Measurements from ENCODE around the gene SPRR1A. TPM values are rescaled to one million over a fixed set of nuclear protein-coding genes. Genes with fewer than 3 reads are reported as not detected.

SPRR1A gene
- total RNA-seq, 5 donors from 2014 or later (not counting 1 experiment from before 2014, with no cell fraction given), result not detected

DNA sequence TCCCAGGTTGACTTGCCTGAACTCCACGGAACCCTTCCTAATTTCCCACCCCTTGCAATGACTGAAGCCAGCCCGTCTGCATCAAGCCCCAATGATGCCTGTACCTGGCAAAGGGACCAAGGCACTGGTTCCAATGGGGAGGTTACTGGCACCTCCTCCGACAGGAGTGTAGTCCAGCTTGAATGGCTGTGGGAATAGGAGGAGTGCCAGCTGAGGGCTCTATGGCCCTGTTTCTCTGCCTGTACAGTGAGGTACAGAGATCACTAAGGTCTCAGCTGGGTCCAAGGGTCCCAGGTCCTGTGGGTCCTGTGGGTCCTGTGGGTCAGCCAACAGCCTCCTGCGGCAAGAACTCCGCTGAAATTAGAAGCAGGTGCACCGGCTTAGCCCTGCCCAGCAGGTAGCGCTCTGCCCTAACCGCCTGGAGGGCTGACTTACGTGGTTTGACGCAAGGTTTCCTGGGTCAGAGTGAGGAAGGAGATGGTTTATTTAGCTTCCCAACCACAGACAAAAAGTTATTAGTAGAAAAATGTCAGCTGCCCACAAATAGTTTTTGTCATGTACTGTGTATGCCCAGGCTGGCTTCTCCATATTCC is 23.3 kb upstream of the SPRR1A start:
- no peak overlapping the region for H3K27ac ChIP-seq (ENCODE audit: low read length)
- H3K4me1 ChIP-seq (ENCODE audit: control insufficient read depth in 1 of 2, extremely low read depth in 1 of 2, insufficient read depth in 2 of 2, low read length in 2 of 2), result no peaks in the 10 kb centered on the region
- no peak for ATAC-seq (replicated peaks in 1 of 4)
- Mint-ChIP-seq H3K27me3 (peaks cover 6 to 20% of the 10 kb centered on the region in 2 donors), H3K9me3 (no peaks in the 10 kb centered on the region), H3K4me3 (no peak overlapping the region), H3K36me3 (no peaks in the 10 kb centered on the region), H3K27ac (no peak overlapping the region), H3K4me1 (no peaks in the 10 kb centered on the region)
- H3K27me3 ChIP-seq (replicated peaks in 1 of 2; ENCODE audit: control insufficient read depth in 2 of 2, extremely low read depth in 1 of 2, insufficient read depth in 2 of 2, low read length in 1 of 2), result peaks cover 0 to 3% of the 10 kb centered on the region in 2 experiments
- H3K36me3 ChIP-seq (ENCODE audit: control insufficient read depth in 2 of 2, extremely low read depth in 1 of 2, insufficient read depth in 1 of 2, low read length in 1 of 2), result no peaks in the 10 kb centered on the region
- no peaks in the 10 kb centered on the region for H3K9me3 ChIP-seq
- POLR2A ChIA-PET, result no interaction called here
- CTCF ChIA-PET, result no interaction called here
- no peak for DNase-seq
- H3K4me3 ChIP-seq (ENCODE audit: control insufficient read depth in 1 of 2, extremely low read depth in 1 of 2, low read length in 1 of 2), result no peak overlapping the region
- WGBS (ENCODE audit: insufficient coverage), result 92% methylated on average over 4 of the region's 10 CpGs

- ChIA-PET CTCF (no interaction called here), POLR2A (no interaction called here)
- H3K27me3 ChIP-seq (replicated peaks in 1 of 2; ENCODE audit: control insufficient read depth in 2 of 2, extremely low read depth in 1 of 2, insufficient read depth in 2 of 2, low read length in 1 of 2), result peaks cover 0 to 5% of the 10 kb centered on the region in 2 experiments
- Mint-ChIP-seq H3K27me3 (peaks cover 10 to 25% of the 10 kb centered on the region in 2 donors), H3K36me3 (no peaks in the 10 kb centered on the region), H3K9me3 (no peaks in the 10 kb centered on the region), H3K4me1 (no peaks in the 10 kb centered on the region), H3K27ac (no peak overlapping the region), H3K4me3 (no peak overlapping the region)
- DNase-seq, result no peak
- WGBS (ENCODE audit: insufficient coverage), result 92% methylated on average over 5 of the region's 7 CpGs
- H3K9me3 ChIP-seq, result no peaks in the 10 kb centered on the region
- H3K36me3 ChIP-seq (ENCODE audit: control insufficient read depth in 2 of 2, extremely low read depth in 1 of 2, insufficient read depth in 1 of 2, low read length in 1 of 2), result no peaks in the 10 kb centered on the region
- no peak overlapping the region for H3K4me3 ChIP-seq (ENCODE audit: control insufficient read depth in 1 of 2, extremely low read depth in 1 of 2, low read length in 1 of 2)
- ATAC-seq (replicated peaks in 1 of 4), result no peak
- H3K27ac ChIP-seq (ENCODE audit: low read length), result no peak overlapping the region
- H3K4me1 ChIP-seq (ENCODE audit: control insufficient read depth in 1 of 2, extremely low read depth in 1 of 2, insufficient read depth in 2 of 2, low read length in 2 of 2), result no peaks in the 10 kb centered on the region
Observed at GRCh38 chr1:152961226-152961891, 22.5 kb upstream of the SPRR1A start.

DNA sequence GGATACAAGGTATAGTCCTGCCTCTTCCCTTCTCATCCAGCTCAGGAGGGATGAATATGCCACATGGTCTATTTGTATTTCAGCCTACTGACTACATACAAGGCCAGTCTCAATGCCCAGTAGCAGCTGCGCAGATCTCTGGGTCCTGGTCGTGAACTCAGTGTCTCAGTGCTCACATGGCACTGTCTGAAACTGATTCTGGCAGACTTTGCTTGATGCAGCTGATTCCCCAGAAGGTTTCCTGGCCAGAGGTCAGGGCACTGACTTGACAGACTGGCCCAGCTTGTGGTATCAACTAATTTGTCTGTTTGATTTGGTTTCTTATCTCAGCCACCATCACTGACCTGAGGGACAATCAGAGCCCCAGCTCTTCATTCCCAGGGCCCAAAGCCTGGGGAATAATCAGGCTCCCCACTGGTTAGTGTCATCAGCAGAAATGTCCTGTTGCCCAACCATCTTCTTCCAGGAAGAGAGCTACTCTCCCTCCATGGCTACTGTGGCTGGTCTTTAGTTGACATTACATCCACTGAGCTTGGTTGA is 20.9 kb upstream of the SPRR1A start:
- H3K4me1 ChIP-seq (ENCODE audit: control insufficient read depth in 1 of 2, extremely low read depth in 1 of 2, insufficient read depth in 2 of 2, low read length in 2 of 2), result no peaks in the 10 kb centered on the region

GRCh38 chr1:152964536-152964935 is 19.3 kb upstream of the SPRR1A start:
- 67% methylated on average over 1 of the region's 1 CpG for WGBS (ENCODE audit: insufficient coverage)
- peaks cover 0 to 11% of the 10 kb centered on the region in 2 experiments for H3K27me3 ChIP-seq (replicated peaks in 1 of 2; ENCODE audit: control insufficient read depth in 2 of 2, extremely low read depth in 1 of 2, insufficient read depth in 2 of 2, low read length in 1 of 2)
- H3K4me1 Mint-ChIP-seq, result no peaks in the 10 kb centered on the region
- H3K36me3 Mint-ChIP-seq, result no peaks in the 10 kb centered on the region
- H3K27me3 Mint-ChIP-seq, result peaks cover 15 to 32% of the 10 kb centered on the region in 2 donors
- no peak overlapping the region for H3K4me3 Mint-ChIP-seq
- H3K27ac Mint-ChIP-seq, result no peak overlapping the region
- H3K9me3 ChIP-seq, result no peaks in the 10 kb centered on the region
- no peak overlapping the region for H3K27ac ChIP-seq (ENCODE audit: low read length)
- ATAC-seq (replicated peaks in 1 of 4) (no peak), DNase-seq (no peak)
- H3K4me3 ChIP-seq (ENCODE audit: control insufficient read depth in 1 of 2, extremely low read depth in 1 of 2, low read length in 1 of 2), result no peak overlapping the region
- POLR2A ChIA-PET, result no interaction called here
- CTCF ChIA-PET, result no interaction called here
- H3K4me1 ChIP-seq (ENCODE audit: control insufficient read depth in 1 of 2, extremely low read depth in 1 of 2, insufficient read depth in 2 of 2, low read length in 2 of 2), result no peaks in the 10 kb centered on the region
- H3K9me3 Mint-ChIP-seq, result no peaks in the 10 kb centered on the region
- no peaks in the 10 kb centered on the region for H3K36me3 ChIP-seq (ENCODE audit: control insufficient read depth in 2 of 2, extremely low read depth in 1 of 2, insufficient read depth in 1 of 2, low read length in 1 of 2)

More for the DNA sequence above, 20.9 kb upstream of the SPRR1A start:
- Histone ChIP-seq H3K36me3 (ENCODE audit: control insufficient read depth in 2 of 2, extremely low read depth in 1 of 2, insufficient read depth in 1 of 2, low read length in 1 of 2) (no peaks in the 10 kb centered on the region), H3K27me3 (replicated peaks in 1 of 2; ENCODE audit: control insufficient read depth in 2 of 2, extremely low read depth in 1 of 2, insufficient read depth in 2 of 2, low read length in 1 of 2) (peaks cover 0 to 11% of the 10 kb centered on the region in 2 experiments), H3K27ac (ENCODE audit: low read length) (no peak overlapping the region), H3K4me3 (ENCODE audit: control insufficient read depth in 1 of 2, extremely low read depth in 1 of 2, low read length in 1 of 2) (no peak overlapping the region), H3K9me3 (no peaks in the 10 kb centered on the region)
- CTCF ChIA-PET, result no interaction called here
- peaks cover 15 to 29% of the 10 kb centered on the region in 2 donors for H3K27me3 Mint-ChIP-seq
- H3K9me3 Mint-ChIP-seq, result no peaks in the 10 kb centered on the region
- no peaks in the 10 kb centered on the region for H3K4me1 Mint-ChIP-seq
- ATAC-seq (replicated peaks in 1 of 4) (no peak), DNase-seq (no peak)
- no peaks in the 10 kb centered on the region for H3K36me3 Mint-ChIP-seq
- H3K4me3 Mint-ChIP-seq, result no peak overlapping the region
- POLR2A ChIA-PET, result no interaction called here
- whole genome bisulfite sequencing (ENCODE audit: insufficient coverage), result 92% methylated on average over 2 of the region's 2 CpGs
- no peak overlapping the region for H3K27ac Mint-ChIP-seq

DNA sequence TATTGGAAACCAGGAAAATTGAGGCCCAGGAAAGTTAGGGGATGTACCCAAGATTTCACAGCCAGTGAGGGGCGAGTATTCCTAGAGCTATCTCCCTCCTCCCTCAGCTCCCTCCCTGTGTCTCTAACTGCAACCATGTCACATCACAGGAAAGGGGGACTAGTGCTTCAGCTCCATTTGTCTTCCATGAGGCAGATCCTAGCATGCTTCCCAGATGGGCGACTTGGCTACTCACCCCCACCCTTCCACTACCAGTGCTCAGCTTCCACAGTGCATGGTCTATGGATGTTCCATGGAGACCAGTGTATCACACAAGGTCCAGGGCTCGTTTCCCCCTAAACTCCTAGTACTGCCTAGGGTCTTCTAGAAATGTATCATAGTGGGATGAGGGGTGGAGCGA is 18.0 kb upstream of the SPRR1A start:
- DNase-seq, result no peak
- WGBS (ENCODE audit: insufficient coverage), result 75% methylated on average over 2 of the region's 4 CpGs

DNA sequence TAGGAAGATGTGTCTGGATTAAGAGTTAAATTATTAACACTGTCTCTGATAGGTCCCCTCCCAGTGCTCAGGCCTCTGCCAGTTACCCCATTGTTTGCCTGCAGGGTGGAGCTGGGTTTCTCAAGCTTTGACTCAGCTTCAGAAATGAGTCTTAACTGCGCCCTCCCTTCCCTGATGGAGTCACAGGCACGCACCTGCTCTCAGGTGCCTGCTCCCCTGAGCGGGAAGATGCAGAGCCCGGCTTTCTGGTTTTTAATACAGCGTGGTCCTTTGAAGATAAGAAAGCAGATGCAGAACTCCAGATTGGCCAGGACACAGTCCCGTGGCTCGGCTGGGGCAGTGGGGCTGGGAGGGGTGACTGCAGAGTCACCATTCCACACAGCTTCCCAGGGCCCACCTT is 16.7 kb upstream of the SPRR1A start:
- H3K4me3 Mint-ChIP-seq, result no peak overlapping the region
- H3K4me1 Mint-ChIP-seq, result no peaks in the 10 kb centered on the region
- 44% methylated on average over 2 of the region's 7 CpGs for WGBS (ENCODE audit: insufficient coverage)
- ChIA-PET CTCF (no interaction called here), POLR2A (no interaction called here)
- peaks cover 14 to 28% of the 10 kb centered on the region in 2 donors for H3K27me3 Mint-ChIP-seq
- H3K36me3 Mint-ChIP-seq, result no peaks in the 10 kb centered on the region
- Histone ChIP-seq H3K36me3 (ENCODE audit: control insufficient read depth in 2 of 2, extremely low read depth in 1 of 2, insufficient read depth in 1 of 2, low read length in 1 of 2) (no peaks in the 10 kb centered on the region), H3K4me3 (ENCODE audit: control insufficient read depth in 1 of 2, extremely low read depth in 1 of 2, low read length in 1 of 2) (no peak overlapping the region), H3K27me3 (replicated peaks in 1 of 2; ENCODE audit: control insufficient read depth in 2 of 2, extremely low read depth in 1 of 2, insufficient read depth in 2 of 2, low read length in 1 of 2) (peaks cover 0 to 15% of the 10 kb centered on the region in 2 experiments), H3K9me3 (no peaks in the 10 kb centered on the region), H3K27ac (ENCODE audit: low read length) (no peak overlapping the region), H3K4me1 (ENCODE audit: control insufficient read depth in 1 of 2, extremely low read depth in 1 of 2, insufficient read depth in 2 of 2, low read length in 2 of 2) (no peaks in the 10 kb centered on the region)
- H3K9me3 Mint-ChIP-seq, result no peaks in the 10 kb centered on the region
- no peak overlapping the region for H3K27ac Mint-ChIP-seq
- DNase-seq (no peak), ATAC-seq (replicated peaks in 1 of 4) (no peak)

More for the DNA sequence above, 18.0 kb upstream of the SPRR1A start:
- Histone ChIP-seq H3K27me3 (replicated peaks in 1 of 2; ENCODE audit: control insufficient read depth in 2 of 2, extremely low read depth in 1 of 2, insufficient read depth in 2 of 2, low read length in 1 of 2) (peaks cover 0 to 11% of the 10 kb centered on the region in 2 experiments), H3K4me1 (ENCODE audit: control insufficient read depth in 1 of 2, extremely low read depth in 1 of 2, insufficient read depth in 2 of 2, low read length in 2 of 2) (no peaks in the 10 kb centered on the region), H3K4me3 (ENCODE audit: control insufficient read depth in 1 of 2, extremely low read depth in 1 of 2, low read length in 1 of 2) (no peak overlapping the region), H3K9me3 (no peaks in the 10 kb centered on the region), H3K36me3 (ENCODE audit: control insufficient read depth in 2 of 2, extremely low read depth in 1 of 2, insufficient read depth in 1 of 2, low read length in 1 of 2) (no peaks in the 10 kb centered on the region), H3K27ac (ENCODE audit: low read length) (no peak overlapping the region)
- Mint-ChIP-seq H3K4me3 (no peak overlapping the region), H3K27me3 (peaks cover 14 to 31% of the 10 kb centered on the region in 2 donors), H3K9me3 (no peaks in the 10 kb centered on the region), H3K4me1 (no peaks in the 10 kb centered on the region), H3K36me3 (no peaks in the 10 kb centered on the region), H3K27ac (no peak overlapping the region)
- CTCF ChIA-PET, result no interaction called here
- ATAC-seq (replicated peaks in 1 of 4), result no peak
- POLR2A ChIA-PET, result no interaction called here

Data from T-cell (primary cell).